GM10266 (cell line): ENCODE data around the gene DNAJB5.

Experiments used
- DNase-seq: peaks from one replicate; pipeline ENCODE4 v3.0.0; 2012; ENCODE audit errors: extremely low spot score
- TF ChIP-seq, protein P1 (sequence below): IDR thresholded peaks from 2 replicates; pipeline ENCODE4 v1.5.1; 2012; ENCODE audit warnings: mild to moderate bottlenecking, low read depth; ENCODE audit not compliant: control insufficient read depth, insufficient read depth; ENCODE audit errors: missing control alignments

The DNAJB5 gene

DNA sequence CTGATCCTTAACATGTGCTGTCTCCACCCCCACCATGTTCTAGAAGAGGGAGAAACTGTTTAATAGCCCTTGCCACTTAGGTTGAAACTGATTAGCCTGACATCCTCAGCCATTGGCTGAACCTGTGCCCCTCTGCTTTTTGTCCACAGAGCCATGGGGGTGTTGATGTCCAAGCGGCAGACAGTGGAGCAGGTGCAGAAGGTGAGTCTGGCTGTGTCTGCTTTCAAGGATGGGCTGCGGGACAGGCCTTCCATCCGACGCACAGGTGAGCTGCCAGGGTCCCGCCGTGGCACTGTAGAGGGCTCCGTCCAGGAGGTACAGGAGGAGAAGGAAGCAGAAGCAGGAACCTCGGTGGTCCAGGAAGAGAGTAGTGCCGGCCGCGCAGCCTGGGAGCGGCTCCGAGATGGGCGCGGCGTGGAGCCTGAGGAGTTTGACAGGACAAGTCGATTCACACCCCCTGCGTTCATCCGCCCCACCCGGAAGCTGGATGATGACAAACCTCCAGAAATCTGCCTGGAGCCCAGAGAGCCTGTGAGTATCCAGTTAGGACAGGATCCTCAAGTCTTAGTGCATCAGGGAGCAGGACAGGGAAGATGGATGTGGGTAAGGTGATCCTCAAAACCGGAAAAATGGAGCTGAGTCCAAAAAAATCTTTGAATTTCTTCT is 18.3 kb upstream of the DNAJB5 start:
- TF ChIP-seq, protein P1, sequence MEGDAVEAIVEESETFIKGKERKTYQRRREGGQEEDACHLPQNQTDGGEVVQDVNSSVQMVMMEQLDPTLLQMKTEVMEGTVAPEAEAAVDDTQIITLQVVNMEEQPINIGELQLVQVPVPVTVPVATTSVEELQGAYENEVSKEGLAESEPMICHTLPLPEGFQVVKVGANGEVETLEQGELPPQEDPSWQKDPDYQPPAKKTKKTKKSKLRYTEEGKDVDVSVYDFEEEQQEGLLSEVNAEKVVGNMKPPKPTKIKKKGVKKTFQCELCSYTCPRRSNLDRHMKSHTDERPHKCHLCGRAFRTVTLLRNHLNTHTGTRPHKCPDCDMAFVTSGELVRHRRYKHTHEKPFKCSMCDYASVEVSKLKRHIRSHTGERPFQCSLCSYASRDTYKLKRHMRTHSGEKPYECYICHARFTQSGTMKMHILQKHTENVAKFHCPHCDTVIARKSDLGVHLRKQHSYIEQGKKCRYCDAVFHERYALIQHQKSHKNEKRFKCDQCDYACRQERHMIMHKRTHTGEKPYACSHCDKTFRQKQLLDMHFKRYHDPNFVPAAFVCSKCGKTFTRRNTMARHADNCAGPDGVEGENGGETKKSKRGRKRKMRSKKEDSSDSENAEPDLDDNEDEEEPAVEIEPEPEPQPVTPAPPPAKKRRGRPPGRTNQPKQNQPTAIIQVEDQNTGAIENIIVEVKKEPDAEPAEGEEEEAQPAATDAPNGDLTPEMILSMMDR: no peak
- DNase-seq: no peak

DNA sequence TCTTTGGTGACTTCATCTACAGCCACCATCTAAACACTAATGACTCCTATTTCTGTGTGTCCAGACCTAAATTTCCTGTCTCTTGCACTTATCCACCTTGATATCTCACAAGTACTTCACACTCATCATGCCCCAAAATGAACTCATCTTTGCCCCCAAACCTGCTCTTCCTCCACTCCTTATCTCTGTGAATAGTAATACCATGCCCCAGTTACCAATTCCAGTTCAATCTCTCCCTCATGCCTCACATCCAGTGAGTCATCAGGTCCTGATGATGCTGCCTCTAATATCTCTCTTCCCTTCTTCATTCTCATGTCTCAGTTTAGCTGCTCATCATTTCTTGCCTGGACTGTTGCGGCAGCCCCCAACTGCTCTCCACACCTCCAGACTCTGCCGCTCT is 14.9 kb upstream of the DNAJB5 start:
- DNase-seq: no peak
- TF ChIP-seq, protein P1: no peak

DNA sequence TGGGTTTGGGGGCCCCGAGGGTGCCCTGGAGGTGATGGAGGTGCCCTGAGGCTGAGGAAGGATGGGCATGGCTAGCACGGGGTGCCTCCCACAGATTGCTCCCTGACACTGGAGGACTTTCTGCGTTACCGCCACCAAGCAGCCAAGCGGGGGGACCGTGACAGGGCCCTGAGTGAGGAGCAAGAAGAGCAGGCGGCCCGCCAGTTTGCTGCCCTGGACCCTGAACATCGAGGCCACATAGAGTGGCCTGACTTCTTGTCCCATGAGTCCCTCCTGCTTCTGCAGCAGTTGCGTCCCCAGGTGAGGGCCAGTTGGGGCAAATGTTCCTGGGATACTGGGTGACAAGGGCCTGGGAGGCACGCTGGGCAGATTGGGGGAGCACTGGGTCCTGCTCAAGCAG is 13.1 kb upstream of the DNAJB5 start:
- no peak for DNase-seq

DNA sequence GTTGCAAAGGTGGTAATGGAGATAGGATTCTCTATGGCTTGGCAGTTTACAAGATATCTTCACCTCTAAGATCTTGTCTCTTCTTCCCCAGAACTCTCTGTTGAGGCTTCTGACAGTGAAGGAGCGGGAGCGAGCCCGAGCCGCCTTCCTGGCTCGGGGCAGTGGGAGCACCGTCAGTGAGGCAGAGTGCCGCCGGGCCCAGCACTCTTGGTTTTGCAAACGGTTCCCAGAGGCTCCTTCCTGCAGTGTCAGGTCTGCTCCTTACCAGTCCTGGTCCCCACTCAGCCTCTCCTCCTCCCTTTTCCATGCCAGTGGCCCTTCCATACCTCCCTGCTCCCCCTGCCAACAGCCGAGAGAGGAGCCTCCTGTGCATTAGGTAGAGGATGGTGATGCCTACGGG is 12.6 kb upstream of the DNAJB5 start:
- no peak for DNase-seq
- TF ChIP-seq, protein P1: no peak

More for the DNA sequence above, 13.1 kb upstream of the DNAJB5 start:
- TF ChIP-seq, protein P1: no peak

DNA sequence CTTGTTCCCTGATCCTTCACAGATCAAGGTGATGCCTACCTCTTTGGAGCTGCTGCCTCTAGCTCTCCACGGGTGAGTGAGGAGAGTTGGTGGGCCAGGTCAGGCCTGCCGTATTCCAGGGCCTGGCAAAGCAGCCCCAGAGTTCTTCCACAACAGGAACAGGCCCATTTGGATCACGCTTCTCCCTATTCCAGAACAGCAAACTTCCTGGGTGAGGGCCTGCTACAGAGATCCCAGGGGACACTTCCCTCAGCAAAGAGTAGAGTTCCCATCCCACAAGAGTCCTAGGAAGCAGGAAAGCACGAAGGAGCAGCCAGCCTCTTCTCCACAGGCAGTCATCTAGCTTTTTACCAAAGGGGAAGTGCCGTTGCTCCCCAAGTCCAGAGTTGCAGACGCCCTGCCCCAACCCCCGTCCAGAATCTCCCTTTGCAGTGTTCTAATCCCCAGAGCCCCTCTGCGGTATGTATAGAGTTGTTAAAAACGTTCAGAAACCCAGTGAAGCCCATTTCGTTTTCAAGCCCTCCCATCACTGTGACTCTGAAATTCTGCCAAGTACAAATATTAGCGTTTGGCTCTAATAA is 9.3 kb upstream of the DNAJB5 start:
- no peak for DNase-seq
- TF ChIP-seq, protein P1: no peak

DNA sequence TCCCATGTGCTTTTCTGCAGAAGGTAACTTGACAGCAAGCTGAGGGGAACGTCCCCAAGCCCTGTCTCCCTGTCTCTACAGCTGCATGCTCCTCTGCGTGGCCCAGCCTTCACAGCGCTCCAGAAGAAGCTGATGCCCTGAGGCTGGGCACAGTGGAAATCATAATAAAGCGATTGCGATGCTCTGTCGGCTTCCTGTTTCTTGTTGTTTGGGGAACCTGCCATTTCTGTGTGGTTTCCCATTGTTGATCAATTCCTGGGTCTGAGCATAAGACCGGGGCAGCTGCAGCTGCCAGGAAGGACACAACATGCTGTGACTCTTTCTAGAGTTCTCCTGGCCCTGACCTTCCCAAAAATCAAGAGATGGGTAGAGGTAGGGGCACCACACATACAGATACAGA is 7.2 kb upstream of the DNAJB5 start:
- DNase-seq: no peak
- TF ChIP-seq, protein P1: no peak

DNA sequence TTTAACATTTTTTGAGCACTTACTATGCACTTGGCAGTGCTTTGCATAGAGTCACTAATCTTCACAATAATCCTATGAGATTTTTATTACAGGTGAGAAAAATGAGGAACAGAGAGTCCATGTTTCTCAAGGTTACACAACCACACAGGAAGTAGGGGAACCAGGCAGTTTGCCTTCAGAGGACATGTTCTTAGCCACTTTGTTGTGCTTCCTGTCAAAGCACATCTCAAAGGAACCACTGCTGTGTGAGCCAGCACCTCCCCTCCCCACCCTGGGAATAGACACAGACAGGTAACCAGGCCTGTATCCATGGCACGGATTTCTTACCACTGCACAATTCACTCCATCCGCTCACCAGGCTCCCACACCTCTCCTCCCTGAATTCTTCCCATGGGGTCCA is 6.3 kb upstream of the DNAJB5 start:
- TF ChIP-seq, protein P1: no peak
- DNase-seq: no peak
